Thyroid gland (tissue), 4 donors: ENCODE measurements around the gene NFE2L2. TPM values are rescaled to one million over a fixed set of nuclear protein-coding genes. Genes with fewer than 3 reads are reported as not detected.

Experiments used
- DNase-seq, 2 donors: peaks; one replicate each; pipeline ENCODE4 v3.0.0-alpha.2; 2019
- H3K27ac ChIP-seq, 3 donors: fragments of 200-600 bp; sonication (generic); 1 replicate in 2 of 3; 2 replicates in 1 of 3; pipeline ENCODE4 v1.5.1; 2016 to 2019; ENCODE audit warnings: mild to moderate bottlenecking in 1 of 3, moderate library complexity in 1 of 3
- H3K27me3 ChIP-seq: fragments of 200-600 bp; sonication (generic); one replicate; pipeline ENCODE4 v1.5.1; 2019
- H3K36me3 ChIP-seq, 2 donors: fragments of 200-600 bp; sonication (generic); one replicate each; pipeline ENCODE4 v1.5.1; 2016 to 2019
- H3K4me1 ChIP-seq, 2 donors: fragments of 200-600 bp; sonication (generic); one replicate each; pipeline ENCODE4 v1.5.1; 2017 to 2019
- H3K4me3 ChIP-seq, 3 donors: fragments of 200-600 bp; sonication (generic); replicated peaks in 1 of 3; 1 replicate in 2 of 3; 2 replicates in 1 of 3; pipeline ENCODE4 v1.5.1; 2016; ENCODE audit warnings: mild to moderate bottlenecking in 1 of 3
- H3K9me3 ChIP-seq: fragments of 200-600 bp; sonication (generic); one replicate; pipeline ENCODE4 v1.5.1; 2017
- POLR2A ChIP-seq, 2 donors: fragments of 450-650 bp; IDR thresholded peaks; one replicate each; pipeline ENCODE4 v1.6.1; 2017; ENCODE audit warnings: antibody characterized with exemption in 2 of 2, mild to moderate bottlenecking in 2 of 2, moderate library complexity in 1 of 2
- WGBS, 2 donors: methylation state at CpG; one replicate each; pipeline ENCODE4 v1.1.5; 2017; 5-methylcytosine and 5-hydroxymethylcytosine counted together
- intact Hi-C: fragments of 100-400 bp; cut with DNase I; formaldehyde crosslinking; loops from one replicate; pipeline ENCODE4 v1.15.1; 2023
- total RNA-seq, 4 donors: library from RNA; depleted of rRNA; stranded (reverse); fragments of >200 nt; gene quantifications; one replicate each; pipeline ENCODE4 v1.2.3, GENCODE V29; 2016
- TF ChIP-seq, protein P1 (sequence below), 6 experiments: fragments of 200-600 bp in 3 of 6; fragments of 450-650 bp in 3 of 6; sonication (generic) in 3 of 6; IDR thresholded peaks; one replicate each; pipeline ENCODE4 v1.5.1; 2016 to 2019; ENCODE audit warnings: antibody characterized with exemption in 6 of 6, mild to moderate bottlenecking in 2 of 6, inconsistent platforms in 1 of 6, moderate library complexity in 1 of 6

Gene NFE2L2
- total RNA-seq, 4 donors from 2014 or later = 139 to 157 (median 144) TPM

DNA sequence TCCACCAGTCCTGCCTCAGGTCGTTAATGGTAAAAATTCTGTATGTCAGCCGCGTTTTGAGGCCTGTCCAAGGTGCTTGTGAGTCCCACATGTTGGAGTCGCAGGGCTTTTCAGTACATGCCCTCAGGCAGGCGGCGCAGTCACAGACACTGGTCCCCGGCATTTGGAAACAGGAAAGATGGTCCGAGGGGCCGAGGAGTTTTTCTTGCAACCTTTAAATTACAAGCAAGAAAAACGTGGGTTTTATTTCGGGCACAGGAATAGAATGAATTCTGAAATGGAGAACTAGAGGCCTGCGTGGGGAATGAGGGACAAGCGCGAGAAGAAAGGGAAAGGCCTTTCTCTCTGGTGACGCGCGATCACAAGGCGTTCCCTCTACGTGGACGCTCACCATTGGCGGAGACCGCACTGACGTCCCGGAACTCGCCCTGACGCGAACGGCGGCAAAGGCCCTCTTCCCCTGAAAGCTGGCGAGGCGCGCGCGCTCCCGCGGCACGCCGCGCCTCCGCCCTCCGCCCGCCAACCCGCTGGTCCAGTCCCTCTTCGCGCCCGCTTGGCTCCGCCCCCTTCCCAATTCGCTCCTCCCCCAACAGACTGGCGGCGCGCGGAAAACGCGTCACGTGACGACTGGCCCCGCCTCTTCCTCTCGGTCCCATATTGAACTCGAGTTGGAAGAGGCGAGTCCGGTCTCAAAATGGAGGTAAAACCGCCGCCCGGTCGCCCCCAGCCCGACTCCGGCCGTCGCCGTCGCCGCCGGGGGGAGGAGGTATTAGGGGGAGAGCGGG, 52.2 kb downstream of the NFE2L2 start, which contains the start of gene HNRNPA3:
TSS of gene HNRNPA3 (plus strand) at position 689 of the 785 bp plus-strand sequence. CDS start at position 695, 6 bp downstream.
- DNase-seq = peak; percentile 99
- TF ChIP-seq, protein P1, sequence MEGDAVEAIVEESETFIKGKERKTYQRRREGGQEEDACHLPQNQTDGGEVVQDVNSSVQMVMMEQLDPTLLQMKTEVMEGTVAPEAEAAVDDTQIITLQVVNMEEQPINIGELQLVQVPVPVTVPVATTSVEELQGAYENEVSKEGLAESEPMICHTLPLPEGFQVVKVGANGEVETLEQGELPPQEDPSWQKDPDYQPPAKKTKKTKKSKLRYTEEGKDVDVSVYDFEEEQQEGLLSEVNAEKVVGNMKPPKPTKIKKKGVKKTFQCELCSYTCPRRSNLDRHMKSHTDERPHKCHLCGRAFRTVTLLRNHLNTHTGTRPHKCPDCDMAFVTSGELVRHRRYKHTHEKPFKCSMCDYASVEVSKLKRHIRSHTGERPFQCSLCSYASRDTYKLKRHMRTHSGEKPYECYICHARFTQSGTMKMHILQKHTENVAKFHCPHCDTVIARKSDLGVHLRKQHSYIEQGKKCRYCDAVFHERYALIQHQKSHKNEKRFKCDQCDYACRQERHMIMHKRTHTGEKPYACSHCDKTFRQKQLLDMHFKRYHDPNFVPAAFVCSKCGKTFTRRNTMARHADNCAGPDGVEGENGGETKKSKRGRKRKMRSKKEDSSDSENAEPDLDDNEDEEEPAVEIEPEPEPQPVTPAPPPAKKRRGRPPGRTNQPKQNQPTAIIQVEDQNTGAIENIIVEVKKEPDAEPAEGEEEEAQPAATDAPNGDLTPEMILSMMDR (IDR thresholded peaks at IDR 0.05) = peak in 1 of 6 experiments; percentile 22
- peak; percentile 78 to 97 for TF ChIP-seq POLR2A (IDR thresholded peaks at IDR 0.05)
- Histone ChIP-seq H3K27ac (peak within 1 kb of the TSS; percentile 99 to 100 (median 100)), H3K36me3 (peaks cover 15 to 17% of the 10 kb centered on the region in 2 donors), H3K4me3 (peak within 1 kb of the TSS; percentile 82 to 95 (median 82)), H3K4me1 (peaks cover 35 to 41% of the 10 kb centered on the region in 2 donors), H3K9me3 (no peaks in the 10 kb centered on the region), H3K27me3 (no peaks in the 10 kb centered on the region)
- WGBS, 2 donors = 1% methylated on average over 50 to 57 of the region's 74 CpGs
- intact Hi-C loops = loop anchor here (5.0 to 10.0 kb wide), 2 partner anchors 47 to 50 kb away; partner anchors contain the start of gene NFE2L2

DNA sequence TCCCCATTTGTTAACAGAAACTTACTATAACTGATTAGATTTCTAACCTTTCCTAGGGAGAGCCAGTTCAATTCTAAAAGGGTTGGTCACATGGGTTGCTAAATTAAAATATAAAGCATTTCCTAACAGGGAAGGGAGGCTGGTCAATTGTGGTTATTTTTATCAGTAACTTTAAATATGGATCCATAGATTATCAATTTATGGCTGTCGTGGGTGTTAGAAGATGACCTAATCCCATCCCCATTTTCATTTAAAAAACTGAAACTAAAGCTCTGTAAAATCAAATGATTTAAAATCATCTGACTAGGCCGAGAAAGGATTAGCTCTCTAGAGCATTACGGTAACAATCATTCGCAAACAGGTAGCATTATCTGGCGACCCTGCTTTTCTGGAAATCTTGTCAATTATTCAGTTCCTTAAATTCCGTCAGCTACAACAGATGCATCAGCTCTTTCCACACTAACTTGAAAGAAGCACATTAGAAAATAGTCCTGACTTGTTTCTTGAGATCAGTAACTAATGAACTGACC, 52.9 kb downstream of the NFE2L2 start:
- intact Hi-C loops = loop anchor here (5.0 to 10.0 kb wide), 2 partner anchors 47 to 51 kb away; partner anchors contain the start of gene NFE2L2

GRCh38 chr2:177211169-177211568, 53.4 kb downstream of the NFE2L2 start:
- Histone ChIP-seq H3K36me3 (peaks cover 4 to 6% of the 10 kb centered on the region in 2 donors), H3K27me3 (no peaks in the 10 kb centered on the region), H3K27ac (peak overlapping the region; percentile 97 to 100 (median 100)), H3K9me3 (no peaks in the 10 kb centered on the region), H3K4me1 (peaks cover 31% of the 10 kb centered on the region in 2 donors), H3K4me3 (peak overlapping the region in 1 of 3 donors; percentile 30)
- WGBS, 2 donors = 70% methylated on average over 7 of the region's 7 CpGs
- TF ChIP-seq, protein P1 (IDR thresholded peaks at IDR 0.05) = no peak
- no peak for DNase-seq
- intact Hi-C loops = loop anchor here (5.0 to 10.0 kb wide), 2 partner anchors 46 to 51 kb away; partner anchors contain the start of gene NFE2L2

More for the DNA sequence above, 52.9 kb downstream of the NFE2L2 start:
- H3K27me3 ChIP-seq = no peaks in the 10 kb centered on the region
- H3K9me3 ChIP-seq = no peaks in the 10 kb centered on the region
- no peak for DNase-seq
- H3K27ac ChIP-seq = peak overlapping the region; percentile 97 to 100 (median 100)
- H3K4me3 ChIP-seq = peak overlapping the region in 2 of 3 donors; percentile 19 to 30
- peaks cover 9 to 10% of the 10 kb centered on the region in 2 donors for H3K36me3 ChIP-seq
- WGBS, 2 donors = 16 to 26% methylated on average over 6 of the region's 6 CpGs
- TF ChIP-seq, protein P1 (IDR thresholded peaks at IDR 0.05) = no peak
- TF ChIP-seq POLR2A (IDR thresholded peaks at IDR 0.05) = no peak
- peaks cover 35 to 36% of the 10 kb centered on the region in 2 donors for H3K4me1 ChIP-seq

DNA sequence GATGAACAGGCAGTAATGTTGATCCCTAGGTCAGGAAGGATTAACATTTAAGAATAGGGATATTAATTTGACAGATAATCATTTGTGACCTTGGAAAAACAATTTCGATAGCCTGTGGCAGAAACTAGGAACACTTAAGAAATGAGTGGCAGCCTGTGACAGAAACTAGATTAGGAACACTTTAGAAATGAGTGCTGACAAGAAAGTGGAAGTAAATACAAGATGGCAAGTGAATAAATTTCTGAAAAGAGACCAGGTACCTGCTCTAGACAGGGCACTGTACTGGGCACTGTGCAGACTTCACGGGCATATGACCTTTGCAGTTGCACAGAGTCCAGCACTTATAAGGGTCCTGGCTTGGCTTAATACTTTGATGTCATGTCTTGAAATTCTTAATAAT, 57.4 kb downstream of the NFE2L2 start:
- no peak for DNase-seq
- TF ChIP-seq, protein P1 (IDR thresholded peaks at IDR 0.05) = no peak
- no peak for TF ChIP-seq POLR2A (IDR thresholded peaks at IDR 0.05)
- Histone ChIP-seq H3K4me3 (no peak overlapping the region), H3K9me3 (no peaks in the 10 kb centered on the region), H3K27ac (no peak overlapping the region), H3K36me3 (no peaks in the 10 kb centered on the region), H3K27me3 (no peaks in the 10 kb centered on the region), H3K4me1 (peaks cover 26 to 27% of the 10 kb centered on the region in 2 donors)
- 82 to 86% methylated on average over 2 of the region's 2 CpGs for WGBS, 2 donors
- intact Hi-C loops = no loop called here
